DMS53 treated with DMSO at 0.1 percent for 48 hours (cell line): ENCODE results near the gene NUCB2.
A peak's percentile ranks its signal among the peaks of the same experiment; 100 is the strongest.

Source experiments
- DNase-seq: peaks from one replicate; lab custom pipeline; 2025; ENCODE audit not compliant: unreplicated experiment; lab: John Stamatoyannopoulos, UW

Gene NUCB2

GRCh38 chr11:17331669-17332068, 55.1 kb downstream of the NUCB2 start:
- DNase-seq = no peak

DNA sequence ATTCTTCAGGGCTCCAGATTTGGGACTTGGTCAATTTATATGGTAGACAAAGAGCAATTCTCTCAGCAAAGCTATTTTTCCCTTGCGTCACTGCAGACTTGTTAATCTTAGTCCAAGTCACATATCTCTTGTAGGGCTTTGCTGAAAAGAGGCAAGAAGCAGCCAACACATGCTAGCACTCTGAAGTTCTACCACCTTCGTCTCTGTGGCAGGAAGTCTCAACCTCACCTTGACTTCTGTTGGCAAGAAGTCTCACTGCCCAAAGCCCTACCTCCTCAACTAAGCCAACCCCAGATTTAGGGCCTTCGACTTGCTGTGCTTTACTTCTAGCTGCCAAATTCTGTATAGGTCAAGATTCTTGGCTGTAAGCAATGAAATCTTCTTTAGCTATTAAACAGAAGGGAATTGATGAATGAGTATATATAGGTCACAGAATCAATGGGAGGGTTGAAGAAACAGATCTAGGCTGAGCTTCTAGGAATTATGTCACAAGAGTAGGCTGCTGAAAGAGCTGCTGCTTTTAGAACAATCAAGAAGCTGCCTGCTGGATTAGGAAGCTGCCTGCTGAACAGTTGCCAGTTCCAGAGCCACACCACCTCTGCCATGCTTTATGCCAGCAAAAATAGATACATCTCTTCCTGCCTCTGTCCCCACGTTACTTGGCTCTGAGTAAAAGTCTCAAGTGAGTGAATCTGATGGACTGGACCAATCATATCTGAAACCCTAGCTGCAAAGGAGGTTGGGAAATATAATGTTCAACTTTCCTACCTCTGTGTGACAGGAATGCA, 57.5 kb downstream of the NUCB2 start:
- no peak for DNase-seq

DNA sequence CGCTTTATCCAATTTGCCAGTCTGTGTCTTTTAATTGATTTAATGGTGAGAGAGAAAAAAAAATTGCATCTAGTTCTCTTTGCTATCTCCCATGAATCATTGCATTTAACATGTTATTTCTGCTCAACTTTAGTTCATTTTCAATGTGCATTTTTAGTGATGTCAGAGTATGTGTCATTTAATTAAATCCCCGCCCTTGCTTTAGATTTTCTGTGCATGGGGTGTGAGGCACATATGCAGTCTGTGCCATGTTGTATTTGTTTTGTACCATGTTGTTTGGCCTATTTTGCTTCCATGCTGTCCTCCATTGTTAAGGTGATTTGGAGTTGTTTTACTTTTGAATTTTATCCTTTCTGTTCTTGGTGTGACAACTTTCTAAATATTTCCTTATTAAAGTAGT, 66.7 kb downstream of the NUCB2 start:
- DNase-seq = no peak

DNA sequence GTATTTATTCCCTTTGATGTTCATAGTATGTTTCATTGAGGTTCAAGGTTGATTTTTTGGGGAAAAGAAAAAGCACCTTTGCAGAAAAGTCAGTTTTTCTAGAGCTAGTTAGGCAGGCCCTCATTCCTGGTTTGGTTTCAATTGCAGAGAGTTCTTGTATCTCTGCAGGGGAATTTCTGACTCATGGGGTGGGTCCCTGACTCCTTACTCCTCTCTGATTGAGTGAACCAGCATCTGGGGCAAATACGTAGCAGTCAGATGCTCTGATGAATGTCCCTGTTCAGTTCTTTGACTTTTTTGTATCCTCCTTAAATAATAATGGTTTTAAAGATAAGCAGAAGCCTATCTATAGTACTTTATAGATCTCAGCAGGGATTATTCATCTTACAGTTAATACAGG, 67.4 kb downstream of the NUCB2 start:
- no peak for DNase-seq

DNA sequence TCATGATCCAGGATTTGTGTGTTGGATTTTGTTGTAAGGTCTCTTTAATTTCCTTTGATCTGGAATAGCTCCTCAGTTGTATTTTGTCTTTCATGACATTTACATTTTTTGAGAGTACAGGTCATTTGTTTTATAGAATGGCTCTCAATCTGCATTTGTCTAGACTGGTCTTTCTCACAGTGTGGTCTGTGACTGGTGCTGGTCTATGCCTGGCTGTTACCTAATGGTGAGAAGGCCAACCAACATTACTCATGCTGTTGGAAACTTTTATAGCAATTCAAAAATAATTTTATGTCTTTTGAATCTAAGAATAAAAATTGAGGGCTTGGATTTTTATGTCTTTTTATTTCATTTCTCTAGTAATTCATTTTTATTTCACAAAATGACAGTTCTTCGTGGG, 71.1 kb downstream of the NUCB2 start:
- DNase-seq = no peak

GRCh38 chr11:17350455-17351171, 74.1 kb downstream of the NUCB2 start:
- no peak for DNase-seq

- DNase-seq = no peak
Observed at GRCh38 chr11:17351172-17351509, 74.6 kb downstream of the NUCB2 start.

- DNase-seq = peak; percentile 69
Observed at GRCh38 chr11:17351510-17352176, 75.1 kb downstream of the NUCB2 start, which contains the start of gene NCR3LG1. TSS of gene NCR3LG1 (plus strand) at chr11:17351800. CDS start at chr11:17351970, 170 bp downstream.

DNA sequence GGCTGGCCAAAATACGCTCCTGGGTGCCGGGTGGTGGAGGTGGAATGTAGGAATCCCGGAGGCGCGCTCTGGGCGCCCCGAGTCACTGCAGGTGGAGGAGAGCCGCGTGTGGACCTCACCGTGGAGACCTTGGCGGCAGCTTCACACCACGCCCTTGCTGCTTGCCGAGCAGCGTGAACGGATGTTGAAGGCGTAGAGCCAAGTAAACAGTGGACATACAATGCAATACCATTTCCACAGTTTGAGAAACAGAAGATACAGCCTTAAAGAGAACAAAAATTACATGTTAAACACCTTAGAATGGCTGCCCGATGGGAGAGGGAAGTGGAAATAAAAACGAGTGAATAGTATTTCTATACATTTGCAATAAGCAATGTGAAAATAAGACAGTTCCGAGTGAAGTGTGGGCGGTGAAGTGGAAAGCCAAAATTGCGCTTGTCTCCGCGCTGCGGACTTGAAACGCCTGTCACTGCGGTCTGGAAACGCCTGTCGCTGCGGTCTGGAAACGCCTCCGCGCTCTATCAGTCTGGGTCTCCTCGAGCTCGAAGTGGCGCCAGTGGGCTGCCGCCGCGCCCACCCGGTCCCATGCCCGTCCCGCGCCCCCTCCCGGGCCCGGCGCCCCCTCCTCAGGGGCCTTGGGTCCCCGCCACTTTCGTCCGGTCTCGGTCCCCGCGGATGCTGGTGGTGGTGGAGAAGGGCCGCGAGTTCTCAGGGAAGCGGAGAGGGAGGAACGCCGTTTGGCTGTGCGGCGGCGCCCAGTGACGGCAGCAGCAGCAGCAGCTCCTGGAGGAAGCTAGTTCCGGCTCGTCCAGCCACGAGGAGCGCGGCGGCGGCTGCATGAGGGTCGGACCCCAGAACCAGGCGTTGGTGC, 76.6 kb downstream of the NUCB2 start:
- DNase-seq = peak; percentile 78

GRCh38 chr11:17353821-17354600, 77.5 kb downstream of the NUCB2 start:
- DNase-seq = peak; percentile 37

DNA sequence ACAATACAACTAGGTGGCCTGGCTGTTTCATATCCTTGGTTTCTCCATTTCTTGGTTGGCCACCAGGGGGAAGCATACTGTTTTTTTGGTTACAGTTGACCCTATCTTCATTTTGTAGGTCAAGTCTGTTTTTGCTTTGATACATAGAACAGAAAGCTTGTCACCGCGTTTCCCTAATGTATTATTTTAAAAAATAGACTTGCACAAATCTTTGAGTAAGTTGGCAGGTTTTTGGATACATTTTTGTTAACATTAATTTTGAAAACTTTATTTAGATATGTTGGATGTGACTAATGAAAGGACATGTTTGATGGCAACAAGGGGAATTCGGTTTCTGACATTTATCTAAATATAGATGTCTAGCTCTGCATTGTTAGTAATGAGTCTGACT, 78.1 kb downstream of the NUCB2 start:
- peak; percentile 75 for DNase-seq

DNA sequence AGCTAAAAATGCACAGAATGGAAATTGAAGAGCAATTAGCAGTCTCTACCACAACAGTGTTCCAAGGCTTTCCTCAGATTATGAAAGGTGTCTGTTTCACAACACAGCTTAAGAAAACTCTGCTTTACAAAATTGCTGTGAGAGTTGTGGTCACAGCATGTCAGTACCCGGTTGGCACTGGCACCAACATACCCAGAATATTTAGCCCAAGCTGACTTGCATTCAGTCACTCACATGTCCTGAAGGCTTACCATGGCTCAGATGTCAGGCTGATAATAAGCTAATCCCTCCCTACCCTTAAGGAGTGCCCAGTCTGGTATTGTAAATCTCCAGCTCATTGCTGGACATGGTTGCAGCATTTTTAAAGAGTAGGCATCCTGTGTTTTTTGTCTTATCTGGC, 90.0 kb downstream of the NUCB2 start:
- DNase-seq = no peak

DNA sequence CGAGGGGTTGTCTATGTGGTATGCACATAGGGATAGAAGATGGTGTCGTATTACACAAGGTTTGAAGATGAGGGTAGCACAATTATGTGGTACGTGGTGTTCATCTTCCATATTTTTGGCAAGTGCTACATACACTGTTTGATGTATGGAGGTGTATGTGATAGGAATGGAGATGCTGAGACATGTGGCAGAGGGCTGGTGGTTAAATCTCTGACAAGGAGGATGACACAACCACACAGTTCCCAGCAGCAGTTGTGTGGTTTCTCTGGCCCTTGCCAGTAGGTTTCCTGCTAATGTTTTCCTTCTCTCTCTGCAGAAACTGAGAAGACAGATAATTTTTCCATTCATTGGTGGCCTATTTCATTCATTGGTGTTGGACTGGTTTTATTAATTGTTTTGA, 92.0 kb downstream of the NUCB2 start:
- no peak for DNase-seq

DNA sequence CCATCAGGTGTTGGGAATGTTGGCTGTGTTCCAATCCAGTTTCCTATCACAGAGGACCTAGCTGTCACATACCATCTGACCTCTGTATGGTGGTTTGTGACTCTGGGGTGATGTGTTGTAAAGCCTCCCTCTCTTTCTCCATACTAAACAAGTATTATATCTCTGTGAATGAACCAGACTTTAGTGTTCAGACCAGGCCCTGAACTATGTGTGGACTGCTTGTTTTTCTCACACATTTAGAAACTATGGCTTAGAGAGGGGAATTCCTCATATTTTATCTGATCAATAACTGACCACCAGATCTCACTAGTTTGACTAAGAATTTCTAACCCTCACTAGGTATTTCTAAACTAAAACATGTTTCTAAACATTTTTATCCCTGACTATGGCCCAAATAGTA, 92.6 kb downstream of the NUCB2 start:
- no peak for DNase-seq

DNA sequence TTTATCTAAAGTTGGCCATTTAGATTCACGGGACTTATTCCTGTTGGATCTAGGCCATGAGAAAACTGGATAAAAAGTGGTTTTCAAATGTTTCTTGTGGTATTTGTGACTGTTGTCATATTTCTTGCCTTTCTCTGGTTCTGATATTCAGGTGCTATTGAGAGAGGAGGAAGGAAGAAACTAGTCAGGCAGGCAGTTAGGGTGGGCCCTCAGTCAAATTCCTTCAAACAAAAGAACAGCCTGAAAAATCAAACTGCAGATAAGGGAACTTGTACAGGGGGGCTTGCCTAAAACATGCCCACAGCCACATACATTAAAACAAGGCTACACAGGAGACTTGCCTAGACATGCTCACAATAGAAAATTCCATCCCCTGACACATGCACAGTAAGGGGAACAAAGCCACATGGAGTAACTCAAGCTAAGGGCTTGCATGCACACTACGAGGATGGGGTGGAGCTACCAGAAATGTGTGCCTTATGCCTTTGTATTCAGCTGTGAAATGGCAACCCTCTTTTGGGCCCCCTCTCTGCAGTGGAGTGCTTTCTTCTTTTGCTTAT, 93.2 kb downstream of the NUCB2 start:
- no peak for DNase-seq

- no peak for DNase-seq
Observed at GRCh38 chr11:17371614-17372013, 95.1 kb downstream of the NUCB2 start.

GRCh38 chr11:17375547-17375946, 99.0 kb downstream of the NUCB2 start:
- no peak for DNase-seq

DNA sequence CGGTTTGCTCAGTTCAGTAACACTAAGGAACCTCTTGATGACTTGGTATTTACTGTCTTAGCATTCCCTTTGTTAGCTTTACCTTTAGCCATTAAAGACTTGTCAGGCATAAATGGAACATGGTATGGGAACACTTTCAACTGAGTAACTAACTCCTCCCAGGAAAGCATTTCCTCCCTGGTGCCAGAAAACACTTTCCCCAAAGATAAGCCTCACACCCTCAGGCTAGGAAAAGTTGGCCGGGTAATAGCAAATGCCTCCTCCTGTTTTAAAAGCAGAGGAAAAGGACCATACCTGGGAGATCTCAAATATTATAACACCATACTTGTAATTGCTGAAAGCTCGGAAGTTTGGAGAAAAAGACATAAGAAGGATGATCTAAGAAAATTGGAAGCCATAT, 100.0 kb downstream of the NUCB2 start:
- DNase-seq = no peak

DNA sequence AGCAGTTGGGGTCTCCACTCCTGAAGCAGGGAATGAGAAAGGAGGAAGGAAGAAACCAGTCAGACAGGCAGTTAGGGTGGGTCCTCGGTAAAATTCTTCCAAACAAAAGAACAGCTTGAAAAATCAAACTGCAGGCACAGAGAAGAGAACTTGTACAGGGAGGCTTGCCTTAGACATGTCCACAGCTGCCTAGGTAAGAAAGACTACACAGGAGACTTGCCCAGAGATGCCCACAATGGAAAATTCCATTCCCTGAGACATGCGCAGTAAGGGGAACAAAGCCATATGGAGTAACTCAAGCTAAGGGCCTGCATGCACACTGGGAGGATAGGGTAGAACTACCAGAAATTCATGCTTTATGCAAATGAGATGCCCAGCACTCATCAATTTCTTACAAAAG, 102.1 kb downstream of the NUCB2 start:
- no peak for DNase-seq
